IPS-NIHi7 (cell line): ENCODE measurements around the gene SLC44A2.
"Not testable (repeated sequence)": the region's sequence is repeated elsewhere in the genome, so short reads cannot be mapped to it uniquely, and the experiment has no call there.

Experiments used
- DNase-seq: peaks from one replicate; pipeline ENCODE4 v3.0.0; 2012; ENCODE audit warnings: mixed read lengths; ENCODE audit errors: extremely low spot score

SLC44A2 gene

DNA sequence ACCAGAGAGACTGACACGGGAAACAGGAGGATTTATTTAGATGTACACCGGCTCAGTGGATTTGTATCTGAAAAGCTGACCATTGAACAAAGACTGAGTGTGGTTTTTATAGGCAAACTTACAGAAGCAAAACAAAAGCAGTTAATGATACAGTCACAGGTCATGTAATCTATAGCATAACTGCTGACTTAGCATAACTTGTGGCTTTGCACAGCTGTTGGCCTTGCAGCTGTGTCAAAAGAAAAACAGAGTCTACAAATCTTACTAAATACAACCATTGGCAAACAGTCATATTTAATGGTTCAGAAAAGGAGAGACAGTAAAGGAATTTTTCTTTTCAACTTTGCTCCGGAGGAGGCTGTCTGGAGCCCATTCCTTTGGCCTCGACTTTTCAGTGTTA, 26.5 kb downstream of the SLC44A2 start:
- DNase-seq, result no peak

DNA sequence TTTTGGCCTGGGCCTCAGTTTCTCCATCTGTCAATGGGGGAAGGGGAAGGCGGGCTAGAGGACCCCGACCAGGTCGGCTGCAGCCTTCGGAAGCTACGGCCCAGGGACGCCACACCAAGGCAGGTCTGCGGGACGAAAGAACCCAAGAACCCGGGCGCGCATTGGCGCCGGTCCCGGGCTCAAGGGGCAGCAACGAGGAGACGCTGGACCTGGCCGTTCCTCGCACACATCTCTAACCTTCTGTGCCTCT, 28.1 kb downstream of the SLC44A2 start:
- DNase-seq, result no peak

DNA sequence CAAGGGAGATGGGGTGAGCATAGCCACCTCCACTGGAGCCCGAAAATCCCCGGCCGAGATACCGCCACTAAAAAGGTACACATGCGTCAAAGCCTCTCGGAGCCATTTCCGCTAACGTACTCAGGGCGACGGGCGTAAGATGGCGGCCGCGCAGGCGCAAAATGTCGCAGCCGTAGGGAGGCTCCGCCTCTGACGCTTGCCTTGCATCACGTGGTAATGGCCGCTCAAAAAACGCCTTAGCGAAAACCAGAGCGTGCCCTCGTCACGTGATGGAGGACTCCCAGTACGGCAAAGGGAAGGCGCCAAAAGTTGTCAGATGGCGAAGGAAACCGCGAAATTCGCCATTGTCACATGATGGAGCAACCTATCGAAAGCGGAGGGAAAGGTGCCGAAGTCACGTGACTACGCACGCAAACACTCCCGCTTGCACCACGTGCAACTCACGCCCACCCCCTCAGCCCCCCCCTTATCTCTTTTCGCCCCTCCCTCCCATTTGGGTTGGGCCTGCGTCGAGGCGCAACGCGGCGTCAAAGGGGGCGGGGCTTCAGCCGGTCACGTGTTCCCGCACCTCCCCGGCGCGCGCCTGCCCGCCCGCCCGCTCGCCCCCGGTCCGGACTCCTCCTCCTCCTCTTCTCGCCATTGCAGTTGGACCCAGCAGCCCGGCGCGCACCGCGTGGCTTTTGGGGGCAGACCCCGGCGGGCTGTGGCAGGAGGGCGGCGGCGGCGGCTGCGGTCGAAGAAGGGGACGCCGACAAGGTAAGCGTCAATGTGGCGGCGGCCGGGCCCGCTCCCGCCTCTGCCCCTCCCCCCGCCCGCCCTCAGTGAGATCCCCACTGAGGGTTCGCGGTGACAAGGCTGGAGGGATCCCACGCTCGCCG, 28.6 kb downstream of the SLC44A2 start, which contains the start of gene ILF3:
Gene ILF3 (plus strand): TSS at position 615 of the 878 bp plus-strand sequence. CDS start 16,260 bp downstream, outside the sequence.
- peak; percentile 93 for DNase-seq

DNA sequence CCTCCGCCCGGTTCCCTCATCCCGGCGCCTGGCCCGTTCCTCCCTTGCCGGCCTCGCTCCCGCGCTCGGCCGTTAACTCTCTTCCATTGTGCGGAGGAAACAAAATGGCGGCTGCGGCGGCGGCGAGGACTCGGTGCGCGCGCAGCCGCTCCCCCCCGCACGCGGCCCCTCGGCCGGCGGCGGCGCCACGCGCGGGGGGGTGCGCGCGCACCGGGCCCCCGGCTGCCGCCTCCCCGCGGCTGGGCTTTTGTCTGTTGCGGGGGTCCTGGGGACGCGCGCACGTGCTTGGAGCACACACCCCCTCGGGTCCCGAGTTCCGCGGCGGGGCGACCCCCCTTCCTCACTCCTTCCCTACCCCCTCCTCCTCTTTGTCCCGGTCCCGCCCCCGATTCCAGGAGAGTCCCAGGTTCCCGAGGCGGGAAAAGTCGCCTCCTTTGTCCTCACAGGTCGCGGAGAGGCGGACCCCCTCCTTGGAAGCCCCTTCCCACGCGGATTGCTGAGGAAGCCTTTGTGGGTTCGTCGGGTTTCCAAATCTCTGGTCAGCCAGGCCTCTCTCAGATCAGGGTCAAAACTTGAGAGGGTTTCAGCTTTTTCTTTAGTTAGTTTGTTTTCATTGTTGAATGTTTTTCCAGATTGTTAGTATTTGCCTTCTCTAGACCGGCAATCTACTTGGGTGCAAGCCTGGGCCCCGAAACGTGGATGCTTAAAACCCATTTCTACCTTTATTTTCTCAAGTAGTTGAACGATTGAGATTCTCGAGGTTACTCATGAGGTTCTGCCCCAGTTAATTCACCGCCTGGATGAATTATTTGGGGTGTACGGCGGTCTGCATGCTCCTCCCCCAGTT, 29.5 kb downstream of the SLC44A2 start:
- DNase-seq, result peak; percentile 87

DNA sequence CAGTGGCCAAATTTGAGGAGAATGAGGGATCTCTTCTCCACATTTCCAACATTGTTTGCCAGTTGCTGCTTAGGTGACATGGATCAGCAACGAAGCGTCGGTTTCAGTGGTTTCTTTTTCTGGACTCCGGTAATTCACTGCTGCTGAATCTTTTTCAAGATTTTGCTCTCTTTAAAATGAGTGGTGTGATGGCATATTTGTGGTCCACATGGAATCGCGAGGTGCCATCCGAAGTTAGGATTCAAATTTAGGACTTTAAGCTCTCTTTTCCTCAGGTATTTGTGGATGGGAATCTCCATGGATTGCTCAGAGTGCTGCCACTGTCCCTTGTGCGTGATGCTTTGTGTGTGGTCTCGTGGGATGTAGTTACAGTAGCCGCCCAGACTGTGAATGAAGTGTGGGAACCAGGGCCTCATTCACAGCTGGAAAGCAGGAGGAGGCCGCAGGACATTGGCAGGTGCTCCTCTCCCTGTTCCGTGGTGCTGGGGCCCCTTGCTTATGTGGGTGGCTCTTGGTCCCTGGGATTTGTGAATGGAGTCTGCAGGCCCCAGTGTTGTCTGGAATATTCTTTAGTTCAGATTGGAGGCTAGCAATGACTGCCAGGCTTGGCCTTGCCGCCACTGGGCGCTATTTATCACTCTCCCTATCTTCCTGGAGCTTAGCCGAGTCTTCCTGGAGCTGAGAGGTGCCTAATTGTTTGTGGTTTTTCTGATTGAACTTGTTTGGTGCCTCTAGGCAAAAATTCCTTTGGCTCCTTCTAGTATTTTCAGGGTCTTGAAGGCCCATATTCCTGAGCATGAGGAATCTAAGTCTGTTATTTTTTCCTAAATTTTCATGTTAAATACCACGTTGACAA, 30.3 kb downstream of the SLC44A2 start:
- DNase-seq, result peak; percentile 15

DNA sequence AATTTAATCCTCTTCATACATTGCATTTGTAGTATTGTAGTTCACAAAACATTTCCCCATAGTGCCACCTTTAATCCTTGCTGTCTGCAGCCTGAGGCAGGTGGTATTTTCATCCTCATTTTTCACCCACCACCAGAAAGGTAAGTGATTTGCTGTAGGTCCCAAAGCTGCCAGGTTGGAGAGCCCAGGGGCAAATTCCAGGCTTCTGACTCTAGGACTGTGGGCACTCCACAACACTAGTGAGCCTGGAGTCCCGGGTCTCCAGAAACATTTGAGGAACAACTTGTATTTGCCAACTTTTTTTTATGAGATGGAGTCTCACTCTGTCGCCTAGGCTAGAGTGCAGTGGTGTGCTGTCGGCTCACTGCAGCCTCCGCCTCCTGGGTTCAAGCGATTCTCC, 35.0 kb downstream of the SLC44A2 start:
- DNase-seq, result no peak

DNA sequence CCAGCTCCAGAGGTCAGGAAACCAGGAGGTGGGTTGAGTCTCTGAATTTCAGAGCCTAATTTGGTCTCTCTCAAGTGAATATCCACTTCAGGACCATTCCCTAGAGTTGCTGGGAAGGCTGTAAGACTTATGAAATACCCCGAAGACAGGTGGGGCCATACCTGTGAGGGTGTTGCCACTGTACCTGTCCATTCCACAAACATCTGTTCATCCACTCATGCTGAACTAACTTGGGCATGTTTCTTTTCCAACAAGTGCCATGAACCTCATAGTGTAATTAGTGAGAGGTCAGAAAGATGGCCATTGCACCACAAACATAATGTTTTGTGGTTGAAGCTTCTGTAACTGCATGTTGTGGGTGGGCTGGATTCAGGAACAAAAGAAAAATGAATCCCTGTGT, 36.6 kb downstream of the SLC44A2 start:
- DNase-seq, result no peak

DNA sequence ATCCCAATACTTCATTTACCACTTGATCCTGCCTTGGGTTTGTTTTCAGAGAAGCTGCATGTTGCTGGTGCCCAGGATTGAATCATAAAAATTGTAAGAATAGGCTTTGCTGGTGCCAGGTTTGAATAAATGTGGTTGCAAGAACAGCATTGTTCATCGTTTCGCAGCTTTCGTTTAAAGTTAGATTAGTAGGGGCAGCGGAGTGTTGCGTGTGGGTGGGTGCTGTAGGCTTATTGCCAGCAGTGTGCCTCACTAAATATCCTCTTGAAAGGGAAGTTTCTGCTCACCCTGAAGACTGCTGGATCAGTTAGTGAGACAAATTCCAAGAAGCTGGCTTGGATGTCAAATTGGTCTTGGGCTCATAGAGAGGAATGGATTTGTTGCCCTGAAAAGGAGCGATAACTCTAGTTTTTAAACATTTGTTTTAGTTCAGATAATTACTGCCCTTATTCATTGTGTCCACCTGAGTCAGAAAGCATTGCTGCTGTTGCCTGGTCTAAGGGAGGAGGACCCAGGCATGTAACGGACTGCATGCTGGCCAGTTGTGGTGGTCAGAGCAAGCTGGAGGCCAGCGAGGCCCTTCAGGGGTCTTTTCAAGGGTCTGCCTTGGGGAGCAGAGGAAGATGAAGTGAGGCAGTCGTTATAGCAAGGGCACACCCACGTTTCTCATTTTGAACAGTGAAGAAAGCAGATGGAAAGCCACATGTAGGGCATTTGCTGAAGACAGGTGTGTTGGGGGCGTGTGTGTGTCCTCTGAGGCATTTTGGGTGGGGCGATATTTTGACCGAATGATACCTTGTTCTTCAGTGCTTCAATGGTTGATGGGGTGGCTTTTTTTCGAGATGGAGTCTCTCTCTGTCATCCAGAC, 37.3 kb downstream of the SLC44A2 start:
- no peak for DNase-seq

DNA sequence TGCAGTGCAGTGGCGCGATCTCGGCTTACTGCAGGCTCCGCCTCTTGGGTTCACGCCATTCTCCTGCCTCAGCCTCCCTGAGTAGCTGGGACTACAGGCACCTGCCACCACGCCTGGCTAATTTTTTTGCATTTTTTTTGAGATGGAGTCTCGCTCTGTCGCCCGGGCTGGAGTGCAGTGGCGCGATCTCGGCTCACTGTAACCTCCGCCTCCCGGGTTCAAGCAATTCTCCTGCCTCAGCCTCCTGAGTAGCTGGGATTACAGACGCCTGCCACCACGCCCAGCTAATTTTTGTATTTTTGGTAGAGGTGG, 37.9 kb downstream of the SLC44A2 start:
- DNase-seq, result not testable (repeated sequence)

DNA sequence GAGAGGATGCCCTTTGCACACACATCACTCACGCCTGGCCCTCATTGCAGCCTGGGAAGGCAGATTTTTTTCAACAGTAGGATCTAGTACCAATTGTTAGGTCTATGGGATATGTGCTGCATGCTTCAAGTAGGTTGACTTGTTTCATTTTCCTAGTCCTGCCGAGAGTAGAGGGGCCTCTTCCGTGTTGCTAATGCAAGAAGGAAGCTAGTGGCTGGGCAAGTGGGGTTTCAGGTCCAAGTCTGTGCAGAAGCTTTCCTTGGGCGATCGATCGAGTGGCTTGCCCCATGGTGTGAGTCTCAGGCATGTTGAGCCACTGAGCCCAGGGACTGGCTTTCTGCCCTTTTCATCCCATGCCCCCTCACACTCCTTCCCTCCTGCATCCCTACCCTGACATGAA, 42.5 kb downstream of the SLC44A2 start:
- DNase-seq, result no peak

DNA sequence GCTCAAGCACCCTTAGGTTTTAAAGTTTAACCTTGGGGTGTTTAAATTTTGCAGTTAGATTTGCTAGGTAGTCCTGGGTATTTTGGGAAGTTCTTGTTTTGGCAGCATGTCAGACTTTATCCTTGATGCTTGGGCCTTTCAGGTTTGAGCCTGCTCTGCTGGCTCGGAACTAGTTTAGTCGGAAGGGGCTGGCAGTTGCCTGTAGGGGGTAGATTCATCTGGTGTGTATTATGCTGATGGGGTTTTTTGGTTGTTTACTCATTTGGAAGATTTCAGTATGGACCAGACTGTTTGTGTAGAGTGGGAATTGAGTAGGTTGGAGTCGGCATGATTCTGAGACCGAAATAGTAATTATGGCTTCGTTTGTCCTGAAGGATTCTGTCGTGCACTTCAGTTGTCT, 43.9 kb downstream of the SLC44A2 start:
- DNase-seq, result no peak

DNA sequence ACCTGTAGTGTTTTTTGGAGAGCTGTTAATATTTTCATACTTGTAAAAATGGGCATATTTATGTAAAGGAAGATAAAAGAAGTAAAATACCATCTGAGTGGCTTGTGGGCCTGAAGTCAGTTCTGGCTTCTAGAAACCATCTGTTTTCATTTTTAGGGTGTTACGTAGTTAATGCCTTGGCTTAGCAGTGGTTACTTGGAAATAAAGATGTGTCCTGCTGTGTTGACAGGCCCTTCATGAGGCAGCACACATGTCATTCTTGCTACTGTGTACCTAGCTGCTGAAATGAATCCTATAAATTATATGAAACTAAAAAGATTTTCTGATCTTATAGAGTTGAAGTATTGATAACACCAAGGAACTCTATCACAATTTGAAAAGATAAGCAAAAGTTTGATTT, 44.8 kb downstream of the SLC44A2 start:
- no peak for DNase-seq

DNA sequence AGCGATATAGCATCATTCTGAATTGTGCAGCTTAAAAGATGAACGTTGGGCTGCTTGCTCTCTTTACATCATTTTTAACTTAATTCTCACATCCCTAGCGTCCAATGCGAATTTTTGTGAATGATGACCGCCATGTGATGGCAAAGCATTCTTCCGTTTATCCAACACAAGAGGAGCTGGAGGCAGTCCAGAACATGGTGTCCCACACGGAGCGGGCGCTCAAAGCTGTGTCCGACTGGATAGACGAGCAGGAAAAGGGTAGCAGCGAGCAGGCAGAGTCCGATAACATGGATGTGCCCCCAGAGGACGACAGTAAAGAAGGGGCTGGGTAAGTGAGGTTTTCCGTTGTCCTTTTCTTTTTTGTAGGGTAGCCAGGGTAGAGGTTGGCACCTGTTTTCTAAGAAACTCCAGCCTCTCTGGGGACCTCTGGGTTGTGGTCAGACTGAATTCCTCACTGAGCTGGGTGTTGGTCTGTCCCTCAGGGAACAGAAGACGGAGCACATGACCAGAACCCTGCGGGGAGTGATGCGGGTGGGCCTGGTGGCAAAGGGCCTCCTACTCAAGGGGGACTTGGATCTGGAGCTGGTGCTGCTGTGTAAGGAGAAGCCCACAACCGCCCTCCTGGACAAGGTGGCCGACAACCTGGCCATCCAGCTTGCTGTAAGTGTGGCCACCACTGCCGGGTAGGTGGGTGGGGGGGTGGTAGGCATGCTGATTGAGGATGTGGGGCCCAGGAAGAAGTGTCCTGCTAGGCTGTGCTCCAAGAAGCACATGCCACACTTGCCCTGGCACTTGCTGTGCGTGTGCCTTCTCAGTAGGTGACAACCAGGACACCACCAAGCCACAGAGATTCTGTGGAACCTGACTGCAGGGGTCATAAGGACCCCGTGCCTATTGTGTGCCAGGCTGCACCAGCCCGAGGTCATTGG, 45.8 kb downstream of the SLC44A2 start:
- no peak for DNase-seq

DNA sequence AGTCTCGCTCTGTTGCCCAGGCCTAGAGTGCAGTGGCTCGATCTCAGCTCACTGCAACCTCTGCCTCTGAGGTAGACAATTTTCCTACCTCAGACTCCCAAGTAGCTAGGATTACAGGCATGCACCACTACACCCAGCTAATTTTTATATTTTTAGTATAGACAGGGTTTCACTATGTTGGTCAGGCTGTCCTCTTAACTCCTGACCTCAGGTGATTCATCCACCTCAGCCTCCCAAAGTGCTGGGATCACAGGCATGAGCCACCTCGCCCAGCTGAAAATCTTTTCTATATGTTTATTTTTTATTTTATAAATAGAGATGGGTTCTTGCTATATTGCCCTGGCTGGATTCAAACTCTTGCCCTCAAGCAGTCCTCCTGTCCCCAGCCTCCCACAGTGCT, 46.6 kb downstream of the SLC44A2 start:
- not testable (repeated sequence) for DNase-seq

DNA sequence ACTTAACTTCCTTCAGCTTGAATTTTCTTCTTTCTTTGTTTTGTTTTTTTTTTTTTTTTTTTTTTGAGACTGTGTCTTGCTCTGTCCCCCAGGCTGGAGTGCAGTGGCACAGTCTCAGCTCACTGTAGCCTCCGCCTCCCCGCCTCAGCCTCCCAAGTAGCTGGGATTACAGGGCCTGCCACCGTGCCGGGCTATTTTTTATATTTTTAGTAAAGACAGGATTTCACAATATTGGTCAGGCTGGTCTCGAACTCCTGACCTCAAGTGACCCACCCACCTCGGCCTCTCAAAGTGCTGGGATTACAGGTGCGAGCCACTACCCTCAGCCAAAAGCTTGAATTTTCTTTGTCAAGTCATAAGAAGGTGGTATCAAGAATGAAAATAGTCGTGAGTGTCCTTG, 49.9 kb downstream of the SLC44A2 start:
- not testable (repeated sequence) for DNase-seq

DNA sequence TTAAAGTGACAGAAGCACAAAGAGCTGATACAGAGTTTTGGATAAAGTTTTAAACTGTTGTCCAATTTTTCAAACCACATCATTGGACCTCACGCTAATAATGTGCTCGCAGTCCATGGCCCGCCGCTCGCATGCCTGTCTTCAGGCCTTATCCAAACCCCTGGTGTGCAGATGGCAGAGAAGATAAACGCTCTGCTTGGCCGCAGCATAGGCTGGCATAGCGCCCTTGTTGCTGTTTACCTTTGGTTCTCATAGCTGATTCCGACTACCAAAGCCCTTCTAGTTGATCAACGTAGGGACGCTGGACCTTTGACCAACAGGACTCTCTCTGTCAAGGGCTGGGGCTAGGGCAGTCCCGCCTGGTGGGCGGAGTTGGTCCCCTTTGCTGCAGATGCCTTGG, 52.4 kb downstream of the SLC44A2 start:
- DNase-seq, result no peak

DNA sequence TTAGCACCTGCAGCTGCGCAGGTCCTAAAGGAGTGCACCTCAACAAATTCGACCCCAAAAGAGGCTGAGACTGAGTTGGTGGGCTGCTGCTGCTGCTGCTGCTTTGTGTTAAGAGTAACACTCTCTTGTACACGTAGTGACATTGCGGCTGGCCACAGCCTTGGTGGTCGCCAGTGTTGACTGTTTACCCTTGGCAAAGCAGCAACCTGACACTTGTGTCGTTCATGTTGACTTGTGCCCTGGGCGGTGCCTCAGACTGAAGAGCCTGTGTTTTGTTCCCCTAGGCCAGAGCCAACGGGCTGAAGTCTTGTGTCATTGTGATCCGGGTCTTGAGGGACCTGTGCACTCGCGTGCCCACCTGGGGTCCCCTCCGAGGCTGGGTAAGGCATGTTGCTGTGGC, 53.5 kb downstream of the SLC44A2 start:
- DNase-seq, result no peak

DNA sequence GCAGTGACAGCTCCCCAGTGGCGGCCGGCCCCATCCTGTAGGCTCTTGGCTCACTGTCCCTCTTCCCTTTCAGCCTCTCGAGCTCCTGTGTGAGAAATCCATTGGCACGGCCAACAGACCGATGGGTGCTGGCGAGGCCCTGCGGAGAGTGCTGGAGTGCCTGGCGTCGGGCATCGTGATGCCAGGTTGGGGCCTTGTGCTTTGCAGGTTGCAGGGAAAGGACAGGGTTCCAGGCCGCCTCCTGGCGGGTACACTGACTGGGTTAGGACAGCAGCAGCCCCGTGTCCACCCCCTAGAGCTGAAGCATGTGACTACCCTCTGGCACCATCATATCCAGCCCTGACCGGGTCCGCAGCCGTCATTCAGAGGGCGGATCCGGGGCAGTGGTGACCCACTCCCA, 54.4 kb downstream of the SLC44A2 start:
- no peak for DNase-seq

DNA sequence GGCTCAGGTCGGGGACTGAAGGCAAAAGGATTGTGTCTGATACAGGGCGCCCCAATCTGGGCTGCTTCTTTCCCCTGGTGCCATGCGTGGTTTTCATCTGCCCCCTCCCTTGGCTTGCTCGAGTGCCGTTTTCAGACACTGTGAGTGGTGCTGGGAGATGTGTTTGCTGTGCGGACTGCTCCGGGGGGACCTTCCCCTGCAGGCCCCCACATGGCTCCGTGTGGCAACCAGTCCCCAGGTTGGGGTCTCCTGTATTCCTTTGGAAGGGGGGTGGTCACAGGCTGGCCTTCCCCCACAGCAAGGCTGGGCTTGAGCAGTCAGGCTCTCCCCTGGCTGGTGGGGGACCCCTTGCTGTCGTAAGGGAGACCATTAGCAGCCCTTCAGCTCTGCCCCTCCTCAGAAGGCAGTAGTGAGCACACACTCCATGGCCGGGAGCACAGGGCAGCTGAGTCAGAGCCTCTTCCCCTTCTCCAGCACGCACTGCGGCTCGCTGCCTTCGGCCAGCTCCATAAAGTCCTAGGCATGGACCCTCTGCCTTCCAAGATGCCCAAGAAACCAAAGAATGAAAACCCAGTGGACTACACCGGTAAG, 55.3 kb downstream of the SLC44A2 start:
- no peak for DNase-seq

DNA sequence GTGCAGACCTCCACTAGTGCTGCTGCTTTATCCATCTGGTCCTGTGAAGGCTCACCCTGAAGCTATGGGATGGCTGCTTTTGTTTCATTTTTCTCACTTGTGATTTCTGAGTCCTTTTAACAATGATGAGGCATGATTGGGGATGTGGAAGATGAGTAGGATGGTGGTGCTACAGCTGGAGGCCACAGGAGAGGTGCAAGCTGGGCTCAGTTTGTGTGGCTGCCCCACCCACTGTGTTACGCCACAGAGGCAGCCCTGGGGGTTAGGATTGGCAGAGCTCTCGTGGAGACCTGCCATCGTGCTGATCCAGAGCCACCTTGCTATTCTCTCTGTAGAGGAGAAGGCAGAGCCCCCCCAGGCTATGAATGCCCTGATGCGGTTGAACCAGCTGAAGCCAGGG, 56.3 kb downstream of the SLC44A2 start:
- peak; percentile 5 for DNase-seq
